IgD-negative memory B cell (primary cell): ENCODE measurements around the gene TMEM235. TPM values are rescaled to one million over a fixed set of nuclear protein-coding genes. Genes with fewer than 3 reads are reported as not detected.
"Not testable (repeated sequence)": the region's sequence is repeated elsewhere in the genome, so short reads cannot be mapped to it uniquely, and the experiment has no call there.

ENCODE experiments used
- H3K27ac Mint-ChIP-seq, 3 donors: one replicate each; pipeline ENCODE4 v1.8.0; 2020 to 2022; ENCODE audit warnings: mild to moderate bottlenecking in 3 of 3, mixed read lengths in 3 of 3, moderate library complexity in 1 of 3
- H3K27me3 Mint-ChIP-seq: one replicate; pipeline ENCODE4 v1.8.0; 2021; ENCODE audit warnings: mixed read lengths
- H3K36me3 Mint-ChIP-seq: one replicate; pipeline ENCODE4 v1.8.0; 2020; ENCODE audit warnings: mild to moderate bottlenecking, mixed read lengths
- H3K4me1 Mint-ChIP-seq, 3 donors: one replicate each; pipeline ENCODE4 v1.8.0; 2020 to 2022; ENCODE audit warnings: mixed read lengths in 3 of 3, mild to moderate bottlenecking in 1 of 3
- H3K4me3 Mint-ChIP-seq, 4 donors: one replicate each; pipeline ENCODE4 v1.8.0; 2020 to 2022; ENCODE audit warnings: mild to moderate bottlenecking in 4 of 4, mixed read lengths in 4 of 4, moderate library complexity in 3 of 4
- H3K9me3 Mint-ChIP-seq, 3 donors: one replicate each; pipeline ENCODE4 v1.8.0; 2020 to 2021; ENCODE audit warnings: mixed read lengths in 3 of 3, mild to moderate bottlenecking in 1 of 3
- polyA plus RNA-seq: library from polyadenylated mRNA; unstranded; fragments of 300-500 nt; fragmentation: Illumina TruSeq; gene quantifications from one replicate; pipeline ENCODE4 v1.2.3, GENCODE V29; 2021

The TMEM235 gene
- polyA plus RNA-seq, 1 donor from 2014 or later = not detected

DNA sequence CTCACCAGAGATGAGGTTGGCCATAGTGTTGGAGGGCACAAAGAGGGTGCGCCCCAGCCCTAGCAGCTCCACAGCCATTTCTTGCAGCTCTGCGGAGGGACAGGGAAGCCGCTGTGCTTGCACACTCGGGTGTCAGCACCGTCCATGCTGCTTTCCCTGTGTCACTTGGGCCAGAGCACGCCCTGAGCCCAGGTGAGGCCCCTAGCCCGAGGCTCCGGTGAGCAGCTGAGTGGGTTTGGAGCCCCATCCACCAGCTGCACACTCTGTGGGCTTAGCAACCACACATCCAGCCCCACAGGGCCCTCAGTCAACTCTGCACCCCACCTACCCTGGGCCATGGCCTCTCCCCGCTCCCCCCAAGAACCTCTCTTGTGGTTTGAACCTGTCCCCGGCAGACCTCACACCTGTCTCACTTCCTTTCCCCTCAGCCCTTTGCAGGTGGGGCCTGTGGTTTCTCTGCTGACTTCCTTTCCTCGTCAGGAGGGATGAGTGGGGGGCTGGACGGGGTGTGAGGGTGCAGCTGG is 20.7 kb downstream of the TMEM235 start:
- peak overlapping the region; percentile 35 to 86 (median 64) for H3K4me3 Mint-ChIP-seq
- H3K36me3 Mint-ChIP-seq = no peaks in the 10 kb centered on the region
- H3K9me3 Mint-ChIP-seq = no peaks in the 10 kb centered on the region
- peaks cover 25 to 28% (median 26%) of the 10 kb centered on the region in 3 donors for H3K4me1 Mint-ChIP-seq
- H3K27ac Mint-ChIP-seq = peak overlapping the region; percentile 67 to 96 (median 86)
- peaks cover 6% of the 10 kb centered on the region for H3K27me3 Mint-ChIP-seq

DNA sequence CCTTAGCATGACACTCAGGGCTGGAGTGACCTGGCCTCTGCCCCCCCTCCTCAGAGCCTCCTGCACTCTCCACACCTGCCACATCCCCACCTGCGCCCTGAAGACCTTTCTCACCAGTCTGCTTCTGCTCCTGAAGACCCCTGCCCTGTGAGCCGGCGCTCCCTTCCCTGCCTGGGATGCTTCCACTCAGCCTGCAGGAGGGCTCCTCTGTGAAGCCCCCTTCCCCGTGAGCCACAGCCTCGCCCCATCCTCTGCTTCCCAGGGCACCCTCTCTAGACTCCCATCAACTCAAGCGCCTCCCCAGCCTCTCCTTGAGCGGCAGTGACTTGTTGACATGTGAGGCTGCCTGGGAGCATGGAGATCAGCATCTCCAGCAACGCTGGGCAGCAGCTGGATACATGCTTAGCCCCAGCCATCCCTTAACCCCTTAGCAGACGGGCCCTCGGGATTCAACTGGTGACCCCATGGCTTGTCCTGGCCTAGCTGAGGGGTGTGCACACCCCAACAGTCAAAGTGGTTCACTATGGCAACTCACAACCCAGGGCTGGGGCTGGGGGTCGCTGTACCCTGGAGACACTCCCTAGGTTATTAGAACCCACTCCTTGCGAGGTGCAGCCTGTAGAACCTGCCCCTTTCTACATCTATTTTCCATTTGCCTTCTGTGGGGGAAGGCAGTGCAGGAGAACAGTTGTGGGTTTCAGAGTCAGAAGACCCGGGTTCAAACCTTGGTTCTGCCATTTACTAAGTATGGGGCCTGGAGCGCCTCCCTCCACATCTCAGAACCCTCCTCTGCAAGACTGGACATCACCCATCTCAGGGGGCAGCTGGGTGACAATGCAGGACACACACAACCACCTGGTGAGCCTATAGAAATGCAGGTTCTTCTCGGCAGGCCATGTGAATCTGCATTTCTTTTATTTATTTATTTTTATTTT is 21.5 kb downstream of the TMEM235 start:
- Mint-ChIP-seq H3K9me3 (no peaks in the 10 kb centered on the region), H3K36me3 (no peaks in the 10 kb centered on the region), H3K4me3 (peak overlapping the region; percentile 35 to 86 (median 78)), H3K27ac (peak overlapping the region; percentile 67 to 96 (median 86)), H3K27me3 (peaks cover 9% of the 10 kb centered on the region), H3K4me1 (peaks cover 29 to 31% (median 29%) of the 10 kb centered on the region in 3 donors)

DNA sequence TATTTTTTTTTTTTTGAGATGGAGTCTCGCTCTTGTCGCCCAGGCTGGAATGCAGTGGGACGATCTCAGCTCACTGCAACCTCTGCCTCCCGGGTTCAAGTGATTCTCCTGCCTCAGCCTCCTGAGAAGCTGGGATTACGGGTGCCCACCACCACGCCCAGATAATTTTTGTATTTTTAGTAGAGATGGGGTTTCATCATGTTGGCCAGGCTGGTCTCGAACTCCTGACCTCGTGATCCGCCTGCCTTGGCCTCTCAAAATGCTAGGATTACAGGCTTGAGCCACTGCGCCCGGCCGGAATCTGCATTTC is 22.2 kb downstream of the TMEM235 start:
- not testable (repeated sequence) for H3K36me3 Mint-ChIP-seq, H3K9me3 Mint-ChIP-seq
- H3K4me3 Mint-ChIP-seq = peak overlapping the region; percentile 35 to 90 (median 82)
- peaks cover 32 to 33% (median 32%) of the 10 kb centered on the region in 3 donors for H3K4me1 Mint-ChIP-seq
- H3K27ac Mint-ChIP-seq = peak overlapping the region in 2 of 3 donors; percentile 67 to 91
- H3K27me3 Mint-ChIP-seq = peaks cover 10% of the 10 kb centered on the region

DNA sequence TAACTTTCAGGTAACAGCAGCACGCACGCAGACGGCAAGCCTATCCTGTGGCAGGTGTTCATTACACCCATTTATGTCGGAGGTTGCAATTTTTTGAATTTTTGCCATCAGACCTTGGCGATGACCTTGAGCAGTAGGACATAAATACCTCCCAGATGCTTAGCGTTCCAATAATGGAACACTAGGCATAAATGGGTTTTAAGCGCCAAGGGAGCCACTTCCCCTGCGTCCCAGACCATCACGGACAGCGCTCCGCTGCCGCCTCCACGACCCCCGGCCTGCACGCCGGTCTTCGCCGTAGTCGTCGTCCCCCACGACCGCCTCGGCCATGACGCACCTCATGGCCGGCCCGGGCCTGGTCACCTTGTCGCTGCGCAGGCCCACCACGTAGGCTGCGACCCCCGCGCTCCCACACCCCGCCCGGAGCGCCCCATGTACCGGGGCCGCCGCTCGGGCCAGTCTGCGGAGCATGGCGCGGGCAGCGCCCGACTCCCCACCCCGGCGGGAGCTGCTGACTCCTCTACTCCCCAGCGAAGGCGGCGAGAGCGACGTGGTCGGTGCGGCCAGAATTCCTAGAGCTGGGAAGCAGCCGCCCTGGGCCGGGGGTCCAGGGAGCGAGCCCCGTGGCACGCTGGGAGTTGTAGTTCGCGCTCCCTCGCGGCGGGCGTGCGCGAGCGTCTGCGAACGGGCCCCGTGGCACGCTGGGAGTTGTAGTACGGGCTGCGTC is 22.7 kb downstream of the TMEM235 start:
- Mint-ChIP-seq H3K27ac (peak overlapping the region; percentile 67 to 91 (median 89)), H3K36me3 (no peaks in the 10 kb centered on the region), H3K4me3 (peak overlapping the region; percentile 35 to 90 (median 82)), H3K27me3 (peaks cover 9% of the 10 kb centered on the region), H3K9me3 (no peaks in the 10 kb centered on the region), H3K4me1 (peaks cover 32 to 33% (median 32%) of the 10 kb centered on the region in 3 donors)

DNA sequence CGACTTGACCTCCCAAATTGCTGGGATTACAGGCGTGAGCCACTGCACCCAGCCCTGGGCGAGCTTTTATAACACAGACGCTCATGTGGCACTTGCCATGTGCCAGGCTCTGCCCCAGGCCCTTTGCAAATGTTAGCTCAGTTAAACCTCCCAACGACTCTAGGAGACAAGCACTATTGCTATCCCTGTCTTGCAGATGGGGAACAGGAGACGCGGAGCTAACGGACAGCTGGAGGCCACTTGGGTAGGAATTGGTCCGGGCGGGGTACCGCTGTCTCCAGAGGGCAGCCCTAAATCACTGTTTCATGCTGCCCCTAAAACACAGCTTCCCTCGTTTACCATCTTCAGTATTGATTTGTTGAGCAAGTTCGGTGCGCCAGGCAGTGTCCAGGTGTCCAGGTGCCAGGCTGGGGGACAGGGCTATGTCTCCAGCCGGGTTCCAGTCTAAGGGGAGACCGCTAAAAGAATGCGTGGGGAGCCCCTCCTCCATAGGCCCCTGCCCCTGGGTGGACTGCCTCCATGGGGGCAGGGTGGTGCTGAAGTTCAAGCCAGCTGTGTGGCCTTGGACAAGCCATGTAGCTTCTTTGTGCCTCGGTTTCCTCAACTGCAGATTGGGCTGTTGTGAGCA is 23.7 kb downstream of the TMEM235 start:
- no peaks in the 10 kb centered on the region for H3K9me3 Mint-ChIP-seq
- peak overlapping the region in 2 of 3 donors; percentile 78 to 87 for H3K27ac Mint-ChIP-seq
- H3K36me3 Mint-ChIP-seq = no peaks in the 10 kb centered on the region
- H3K4me1 Mint-ChIP-seq = peaks cover 32 to 36% (median 33%) of the 10 kb centered on the region in 3 donors
- peak overlapping the region in 3 of 4 donors; percentile 35 to 87 (median 78) for H3K4me3 Mint-ChIP-seq
- H3K27me3 Mint-ChIP-seq = peaks cover 9% of the 10 kb centered on the region

DNA sequence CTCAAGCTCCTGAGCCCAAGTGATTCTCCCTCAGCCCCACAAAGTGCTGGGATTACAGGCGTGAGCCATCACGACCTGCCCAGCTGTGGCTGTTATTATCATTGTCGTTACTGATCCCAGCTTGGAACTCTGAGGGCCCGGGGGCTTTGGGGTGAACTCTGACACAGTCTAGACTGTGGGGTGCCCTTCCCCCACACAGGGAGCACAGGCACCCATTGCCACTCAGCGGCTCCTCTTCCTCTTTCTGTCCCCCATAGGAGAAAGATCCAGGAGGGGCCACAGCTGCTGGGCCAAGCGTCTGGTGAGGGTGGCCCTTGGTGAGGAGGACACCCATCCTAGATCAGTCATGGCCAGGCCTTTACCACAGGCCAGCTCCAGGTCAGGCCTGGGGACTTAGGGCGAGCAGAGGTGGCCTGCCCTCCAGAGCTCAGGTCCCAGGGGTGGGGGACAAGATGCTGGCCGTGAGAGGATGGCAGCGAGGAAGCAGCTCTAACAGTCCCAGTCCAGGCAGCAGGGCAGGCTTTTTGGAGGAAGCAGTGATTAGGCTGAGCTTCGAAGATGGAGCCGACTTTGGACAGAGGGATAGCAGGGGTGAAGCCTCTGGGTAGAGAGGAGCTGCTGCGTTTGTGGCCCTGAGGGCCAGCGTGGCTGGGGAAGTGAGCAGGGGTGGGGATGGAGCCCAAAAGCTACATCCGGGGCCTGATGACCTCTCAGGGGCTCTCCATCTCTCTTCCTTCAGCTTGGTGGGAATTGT is 24.7 kb downstream of the TMEM235 start:
- Mint-ChIP-seq H3K36me3 (no peaks in the 10 kb centered on the region), H3K9me3 (no peaks in the 10 kb centered on the region), H3K27ac (peak overlapping the region in 1 of 3 donors; percentile 78), H3K4me3 (peak overlapping the region in 2 of 4 donors; percentile 35 to 68), H3K27me3 (peaks cover 9% of the 10 kb centered on the region), H3K4me1 (peaks cover 28 to 32% (median 30%) of the 10 kb centered on the region in 3 donors)

DNA sequence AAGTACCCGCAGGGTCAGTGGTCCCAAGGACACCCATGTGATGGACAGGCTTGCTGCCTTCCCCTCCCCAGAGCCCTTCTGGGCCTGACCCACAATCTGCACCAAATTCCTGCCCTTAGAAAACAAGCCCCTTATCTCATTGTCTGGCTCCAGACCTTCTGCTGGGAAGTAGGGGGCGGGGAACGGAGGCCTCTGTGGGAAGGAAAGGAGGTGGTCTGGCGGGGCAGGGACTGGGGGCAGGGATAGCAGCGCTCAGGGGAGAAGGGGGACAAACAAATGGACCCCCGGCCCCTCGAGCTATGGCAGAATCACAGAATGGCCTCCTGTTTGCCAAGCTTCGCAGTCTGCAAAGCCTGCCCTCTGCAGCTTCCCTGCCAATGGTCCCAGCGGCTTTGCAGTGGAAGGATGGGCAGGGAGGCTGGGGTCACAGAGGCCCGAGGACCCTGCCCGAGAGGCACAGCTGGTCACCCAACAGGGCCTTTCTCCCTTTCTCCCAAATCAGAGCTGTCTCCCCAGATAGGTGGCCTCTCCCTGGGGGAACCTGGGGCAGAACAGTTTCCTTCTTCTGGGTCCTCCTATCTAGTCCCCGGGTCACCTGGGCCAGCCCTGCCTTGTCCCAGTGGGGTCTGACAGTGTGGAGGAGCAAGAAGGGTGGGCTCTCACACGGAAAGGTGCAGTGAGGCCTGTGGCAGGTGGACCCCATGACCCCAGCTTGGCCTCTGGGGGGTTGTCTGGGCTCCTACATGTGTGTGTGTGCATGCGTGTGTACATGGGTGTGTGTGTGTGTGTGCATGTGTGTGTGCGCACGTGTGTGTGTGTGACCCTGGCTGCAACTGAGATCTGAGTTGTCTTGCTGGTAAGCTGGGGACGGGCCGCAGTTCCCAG is 25.5 kb downstream of the TMEM235 start:
- Mint-ChIP-seq H3K36me3 (no peaks in the 10 kb centered on the region), H3K4me1 (peaks cover 21 to 27% (median 22%) of the 10 kb centered on the region in 3 donors), H3K27me3 (peaks cover 9% of the 10 kb centered on the region), H3K9me3 (no peaks in the 10 kb centered on the region), H3K27ac (peak overlapping the region in 1 of 3 donors; percentile 94), H3K4me3 (no peak overlapping the region)

DNA sequence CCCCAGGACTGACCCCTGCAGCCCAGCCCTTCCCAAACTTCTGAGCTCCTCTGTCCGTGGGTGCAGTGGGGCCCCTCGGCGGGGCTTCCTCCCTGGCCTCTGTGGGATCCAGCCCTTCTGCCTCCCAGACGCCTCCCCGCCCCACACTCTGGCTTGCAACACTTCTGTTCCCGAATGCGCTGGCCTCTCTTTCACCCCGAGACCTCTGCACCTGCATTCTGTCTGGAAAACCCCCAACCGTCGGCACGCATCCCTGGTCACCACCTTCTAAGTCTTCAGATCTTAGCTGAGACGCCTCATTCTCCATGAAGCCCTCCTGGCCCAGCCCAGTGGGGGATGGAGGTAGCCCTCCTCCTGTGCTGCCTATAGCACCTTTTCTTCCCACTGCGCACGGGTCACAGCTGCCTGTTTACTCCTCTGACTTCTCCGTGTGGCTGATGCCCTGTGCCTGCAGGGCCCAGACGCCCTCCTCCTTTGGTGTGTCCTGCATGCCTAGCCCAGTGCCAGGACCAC is 26.4 kb downstream of the TMEM235 start:
- Mint-ChIP-seq H3K36me3 (no peaks in the 10 kb centered on the region), H3K4me1 (peaks cover 13 to 18% (median 14%) of the 10 kb centered on the region in 3 donors), H3K9me3 (no peaks in the 10 kb centered on the region), H3K27ac (peak overlapping the region; percentile 59 to 94 (median 69)), H3K4me3 (peak overlapping the region in 3 of 4 donors; percentile 55 to 88 (median 64)), H3K27me3 (peaks cover 9% of the 10 kb centered on the region)

DNA sequence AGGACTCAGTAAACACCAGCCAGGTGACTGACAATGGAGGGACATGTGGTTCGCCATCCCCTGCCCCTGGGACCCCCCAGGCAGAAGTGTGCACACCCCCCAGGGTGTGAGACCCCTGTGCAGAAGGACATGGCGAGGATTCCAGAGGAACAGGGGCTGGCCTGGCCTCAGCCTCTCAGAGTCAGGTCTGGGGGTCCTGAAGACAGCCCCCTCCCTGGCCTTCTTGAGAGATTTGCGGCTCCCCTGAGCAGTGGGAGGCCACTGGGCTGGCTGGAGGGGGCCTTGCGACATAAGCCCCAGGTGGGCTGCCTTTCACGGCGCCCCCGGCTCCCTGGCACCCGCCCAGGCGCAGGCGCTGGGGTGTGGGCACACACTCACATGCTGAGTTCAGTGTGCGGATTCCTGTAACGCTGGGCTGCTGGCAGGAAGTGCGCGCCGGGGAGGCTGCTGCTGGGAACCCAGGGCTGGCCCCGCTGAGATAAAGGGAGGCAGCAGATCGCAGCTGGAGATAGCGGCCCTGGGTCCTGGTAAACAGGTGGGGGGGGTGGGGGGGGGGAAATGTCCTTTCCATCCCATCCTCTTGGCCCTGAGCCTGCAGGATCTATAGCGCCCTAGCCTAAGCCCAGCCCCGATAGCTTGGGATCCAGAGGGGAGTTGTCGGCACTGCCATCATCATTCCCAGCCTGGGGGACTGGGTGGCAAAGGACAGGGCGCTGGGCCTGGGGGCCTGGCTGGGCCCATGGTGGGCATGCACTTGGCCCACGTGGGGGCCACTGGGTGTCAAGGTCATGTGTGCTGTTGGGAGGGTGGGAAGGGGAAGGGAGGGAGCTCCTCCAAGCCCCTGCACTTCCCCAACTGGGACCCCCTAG is 27.1 kb downstream of the TMEM235 start:
- Mint-ChIP-seq H3K27ac (peak overlapping the region in 1 of 3 donors; percentile 94), H3K9me3 (no peaks in the 10 kb centered on the region), H3K4me1 (peaks cover 9 to 19% (median 9%) of the 10 kb centered on the region in 3 donors), H3K36me3 (no peaks in the 10 kb centered on the region), H3K27me3 (peaks cover 9% of the 10 kb centered on the region), H3K4me3 (peak overlapping the region in 2 of 4 donors; percentile 55 to 88)

DNA sequence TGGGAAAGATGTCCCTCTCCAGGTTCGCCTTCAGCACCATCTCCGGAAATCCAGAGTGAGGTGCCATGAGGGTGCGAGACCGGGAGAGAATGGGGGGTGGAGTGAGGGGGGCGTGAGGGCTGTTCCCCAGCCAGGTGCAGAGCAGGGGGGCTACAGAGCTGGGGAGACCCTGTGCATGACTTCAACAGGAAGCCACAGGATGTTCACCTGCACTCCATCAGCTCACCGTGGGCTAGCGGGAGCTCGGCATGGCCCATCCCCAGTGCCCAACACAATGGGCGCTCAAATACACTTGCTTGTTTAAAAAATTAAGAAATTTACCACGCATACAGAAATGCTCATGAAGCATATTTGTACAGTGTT is 27.7 kb downstream of the TMEM235 start:
- Mint-ChIP-seq H3K27me3 (peaks cover 9% of the 10 kb centered on the region), H3K9me3 (no peaks in the 10 kb centered on the region), H3K36me3 (no peaks in the 10 kb centered on the region), H3K4me3 (no peak overlapping the region), H3K4me1 (peaks cover 7 to 19% (median 9%) of the 10 kb centered on the region in 3 donors), H3K27ac (no peak overlapping the region)

DNA sequence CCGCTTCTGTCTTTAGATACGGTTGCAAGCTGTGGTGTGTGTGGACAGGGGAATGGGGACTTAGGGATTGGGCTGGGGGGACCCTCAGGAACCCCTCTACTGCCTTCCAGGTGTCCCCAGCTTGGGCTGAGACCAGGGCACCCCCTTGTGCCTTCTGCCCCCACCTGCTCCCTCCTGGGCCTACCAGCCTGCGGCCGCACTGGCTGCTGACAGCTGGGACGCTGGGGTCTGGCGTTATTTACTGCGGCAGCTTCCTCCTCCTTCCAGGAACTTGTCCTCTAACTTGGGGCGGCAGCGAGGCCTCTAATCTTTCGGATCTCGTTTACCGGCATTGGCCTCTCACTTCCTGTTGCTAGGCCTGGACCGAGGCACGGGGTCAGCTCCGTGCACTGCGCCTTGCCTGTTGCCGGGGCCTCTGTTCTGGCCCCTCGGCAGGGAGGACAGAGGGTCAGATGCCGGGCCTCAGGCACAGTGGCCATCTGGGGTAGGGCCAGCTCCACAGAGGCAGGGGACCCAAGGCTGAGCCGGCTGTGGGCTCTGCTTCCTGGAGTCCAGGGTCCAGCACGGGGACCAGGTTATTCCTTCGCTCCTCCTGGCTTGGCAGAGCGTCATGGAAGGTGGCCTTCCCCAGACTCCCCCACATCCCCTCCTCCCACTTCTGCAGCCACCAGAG is 31.8 kb downstream of the TMEM235 start:
- H3K27ac Mint-ChIP-seq = no peak overlapping the region
- H3K9me3 Mint-ChIP-seq = no peaks in the 10 kb centered on the region
- H3K36me3 Mint-ChIP-seq = no peaks in the 10 kb centered on the region
- no peaks in the 10 kb centered on the region for H3K27me3 Mint-ChIP-seq
- H3K4me3 Mint-ChIP-seq = peak overlapping the region in 1 of 4 donors; percentile 12
- H3K4me1 Mint-ChIP-seq = peaks cover 2 to 9% (median 2%) of the 10 kb centered on the region in 3 donors

DNA sequence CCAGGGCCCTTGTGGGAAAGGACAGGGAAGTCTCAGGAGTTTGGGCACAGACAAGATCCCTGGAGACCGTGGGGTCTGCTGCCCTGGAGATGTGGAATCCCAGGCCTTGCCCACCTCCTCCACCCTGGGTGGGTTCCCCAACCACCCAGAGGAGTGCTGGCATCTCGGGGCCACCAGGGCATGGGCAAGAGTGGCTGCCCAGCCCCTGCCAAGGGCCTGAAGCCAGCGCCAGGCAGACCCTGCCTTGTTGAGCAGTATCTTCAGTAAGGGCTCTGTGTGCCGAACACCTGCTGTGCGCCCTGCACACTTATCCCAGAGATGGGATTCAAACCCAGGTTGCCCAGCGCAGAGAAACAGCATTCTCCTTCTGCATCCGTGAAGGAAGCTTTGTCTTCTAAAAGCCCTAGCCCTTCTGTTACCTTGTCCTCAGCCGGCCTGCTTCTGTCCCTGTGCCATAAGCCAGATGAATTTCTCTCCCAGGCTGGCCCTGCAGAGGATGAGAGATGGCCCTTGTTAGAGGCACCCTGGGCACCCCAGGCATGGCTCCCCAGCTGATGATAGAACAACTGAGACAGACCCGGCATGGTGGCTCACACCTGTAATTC is 32.4 kb downstream of the TMEM235 start:
- Mint-ChIP-seq H3K9me3 (no peaks in the 10 kb centered on the region), H3K27me3 (no peaks in the 10 kb centered on the region), H3K27ac (no peak overlapping the region), H3K4me3 (peak overlapping the region in 1 of 4 donors; percentile 17), H3K4me1 (peaks cover 1 to 8% (median 2%) of the 10 kb centered on the region in 3 donors), H3K36me3 (no peaks in the 10 kb centered on the region)
